Measurements from ENCODE around the gene UCP3. TPM values are rescaled to one million over a fixed set of nuclear protein-coding genes. Genes with fewer than 3 reads are reported as not detected.
A peak's percentile ranks its signal among the peaks of the same experiment; 100 is the strongest.

The UCP3 gene
- total RNA-seq, 1 donor from 2014 or later: 1.8 TPM

GRCh38 chr11:73977856-73978519 lies 30.9 kb downstream of the UCP3 start:
- Mint-ChIP-seq H3K4me3 (ENCODE audit: unreplicated experiment) (no peak overlapping the region), H3K9me3 (ENCODE audit: unreplicated experiment) (no peaks in the 10 kb centered on the region), H3K27me3 (ENCODE audit: unreplicated experiment) (no peaks in the 10 kb centered on the region), H3K27ac (ENCODE audit: unreplicated experiment) (no peak overlapping the region), H3K4me1 (ENCODE audit: unreplicated experiment) (peaks cover 53% of the 10 kb centered on the region), H3K36me3 (ENCODE audit: unreplicated experiment) (peaks cover 18% of the 10 kb centered on the region)
- no peak for DNase-seq (ENCODE audit: extremely low spot score, unreplicated experiment)
- TF ChIP-seq CTCF (IDR thresholded peaks at IDR 0.05): no peak

GRCh38 chr11:73976451-73977151 lies 32.3 kb downstream of the UCP3 start:
- H3K9me3 Mint-ChIP-seq (ENCODE audit: unreplicated experiment): no peaks in the 10 kb centered on the region
- H3K4me1 Mint-ChIP-seq (ENCODE audit: unreplicated experiment): peaks cover 41% of the 10 kb centered on the region
- no peak overlapping the region for H3K4me3 Mint-ChIP-seq (ENCODE audit: unreplicated experiment)
- DNase-seq (ENCODE audit: extremely low spot score, unreplicated experiment): no peak
- no peak for TF ChIP-seq CTCF (IDR thresholded peaks at IDR 0.05)
- H3K36me3 Mint-ChIP-seq (ENCODE audit: unreplicated experiment): peaks cover 18% of the 10 kb centered on the region
- H3K27ac Mint-ChIP-seq (ENCODE audit: unreplicated experiment): no peak overlapping the region
- H3K27me3 Mint-ChIP-seq (ENCODE audit: unreplicated experiment): no peaks in the 10 kb centered on the region

GRCh38 chr11:73975479-73975757 lies 33.5 kb downstream of the UCP3 start:
- Mint-ChIP-seq H3K4me3 (ENCODE audit: unreplicated experiment) (no peak overlapping the region), H3K4me1 (ENCODE audit: unreplicated experiment) (peaks cover 29% of the 10 kb centered on the region), H3K36me3 (ENCODE audit: unreplicated experiment) (peaks cover 18% of the 10 kb centered on the region), H3K27me3 (ENCODE audit: unreplicated experiment) (no peaks in the 10 kb centered on the region), H3K27ac (ENCODE audit: unreplicated experiment) (no peak overlapping the region), H3K9me3 (ENCODE audit: unreplicated experiment) (no peaks in the 10 kb centered on the region)
- DNase-seq (ENCODE audit: extremely low spot score, unreplicated experiment): no peak
- TF ChIP-seq CTCF (IDR thresholded peaks at IDR 0.05): no peak

GRCh38 chr11:73974604-73975478 lies 34.0 kb downstream of the UCP3 start:
- no peaks in the 10 kb centered on the region for H3K27me3 Mint-ChIP-seq (ENCODE audit: unreplicated experiment)
- no peak for DNase-seq (ENCODE audit: extremely low spot score, unreplicated experiment)
- H3K4me1 Mint-ChIP-seq (ENCODE audit: unreplicated experiment): peaks cover 29% of the 10 kb centered on the region
- no peak for TF ChIP-seq CTCF (IDR thresholded peaks at IDR 0.05)
- no peak overlapping the region for H3K4me3 Mint-ChIP-seq (ENCODE audit: unreplicated experiment)
- peaks cover 18% of the 10 kb centered on the region for H3K36me3 Mint-ChIP-seq (ENCODE audit: unreplicated experiment)
- no peaks in the 10 kb centered on the region for H3K9me3 Mint-ChIP-seq (ENCODE audit: unreplicated experiment)
- peak overlapping the region; percentile 84 for H3K27ac Mint-ChIP-seq (ENCODE audit: unreplicated experiment)

All from osteocyte (in vitro differentiated cells).